ENCODE results near the gene DDX10.
"Not testable (repeated sequence)": the region's sequence is repeated elsewhere in the genome, so short reads cannot be mapped to it uniquely, and the experiment has no call there.

DDX10 gene

DNA sequence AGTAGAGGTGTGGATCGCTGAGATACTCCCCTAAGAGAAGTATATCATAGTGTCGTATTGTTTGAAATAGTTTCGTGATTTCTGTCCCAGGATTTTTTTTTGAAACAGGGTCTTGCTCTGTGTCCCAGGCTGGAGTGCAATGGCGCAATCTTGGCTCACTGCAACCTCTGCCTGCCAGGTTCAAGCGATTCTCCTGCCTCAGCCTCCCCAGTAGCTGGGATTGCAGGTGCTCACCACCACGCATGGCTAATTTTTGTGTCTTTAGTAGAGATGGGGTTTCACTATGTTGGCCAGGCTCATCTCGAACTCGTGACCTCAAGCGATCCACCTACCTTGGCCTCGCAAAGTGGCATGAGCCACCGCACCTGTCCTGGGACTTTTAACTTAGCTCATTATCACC lies 159.1 kb downstream of the DDX10 start:
- DNase-seq (ENCODE audit: low spot score), result not testable (repeated sequence)

- DNase-seq (ENCODE audit: low spot score), result no peak
Observed at GRCh38 chr11:108824545-108824944, 159.7 kb downstream of the DDX10 start.

- no peak for DNase-seq (ENCODE audit: low spot score)
Observed at GRCh38 chr11:108825381-108825780, 160.5 kb downstream of the DDX10 start.

GRCh38 chr11:108826136-108826535 lies 161.3 kb downstream of the DDX10 start:
- DNase-seq (ENCODE audit: low spot score), result no peak

DNA sequence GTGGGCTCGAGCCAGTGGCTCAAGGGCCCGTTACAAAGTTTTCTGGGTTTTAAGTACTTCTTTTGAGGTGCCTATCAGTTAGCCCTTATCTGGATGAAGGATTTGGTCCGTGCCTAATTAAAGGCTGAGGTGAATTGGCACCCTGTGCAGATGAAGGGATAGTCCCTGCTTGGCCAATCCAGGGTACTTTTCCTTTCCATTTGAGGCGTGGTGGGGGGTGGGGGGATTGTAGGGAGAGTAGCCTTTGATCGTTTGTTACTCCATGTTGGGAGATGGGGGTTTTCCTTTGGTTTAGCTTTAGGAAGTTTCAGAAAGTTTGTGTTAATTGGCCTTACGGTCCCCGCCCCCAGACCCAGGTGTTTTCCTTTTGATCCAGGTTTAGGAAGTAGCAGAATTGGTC lies 170.8 kb downstream of the DDX10 start:
- no peak for DNase-seq (ENCODE audit: low spot score)

DNA sequence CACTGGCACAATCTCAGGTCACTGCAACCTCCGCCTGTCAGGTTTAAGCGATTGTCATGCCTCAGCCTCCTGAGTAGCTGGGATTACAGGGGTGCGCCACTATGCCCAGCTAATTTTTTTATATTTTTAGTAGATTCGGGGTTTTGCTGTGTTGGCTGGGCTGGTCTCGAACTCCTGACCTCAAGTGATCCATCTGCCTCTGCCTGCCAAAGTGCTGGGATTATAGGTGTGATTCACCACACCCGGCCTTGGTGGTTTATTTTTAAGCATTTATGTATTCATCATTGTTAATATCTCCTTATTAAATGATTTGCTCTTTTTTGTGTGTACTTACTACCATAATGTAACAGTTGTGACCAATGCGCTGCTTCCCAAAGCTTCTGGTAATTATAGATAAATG lies 171.7 kb downstream of the DDX10 start:
- DNase-seq (ENCODE audit: low spot score), result no peak

DNA sequence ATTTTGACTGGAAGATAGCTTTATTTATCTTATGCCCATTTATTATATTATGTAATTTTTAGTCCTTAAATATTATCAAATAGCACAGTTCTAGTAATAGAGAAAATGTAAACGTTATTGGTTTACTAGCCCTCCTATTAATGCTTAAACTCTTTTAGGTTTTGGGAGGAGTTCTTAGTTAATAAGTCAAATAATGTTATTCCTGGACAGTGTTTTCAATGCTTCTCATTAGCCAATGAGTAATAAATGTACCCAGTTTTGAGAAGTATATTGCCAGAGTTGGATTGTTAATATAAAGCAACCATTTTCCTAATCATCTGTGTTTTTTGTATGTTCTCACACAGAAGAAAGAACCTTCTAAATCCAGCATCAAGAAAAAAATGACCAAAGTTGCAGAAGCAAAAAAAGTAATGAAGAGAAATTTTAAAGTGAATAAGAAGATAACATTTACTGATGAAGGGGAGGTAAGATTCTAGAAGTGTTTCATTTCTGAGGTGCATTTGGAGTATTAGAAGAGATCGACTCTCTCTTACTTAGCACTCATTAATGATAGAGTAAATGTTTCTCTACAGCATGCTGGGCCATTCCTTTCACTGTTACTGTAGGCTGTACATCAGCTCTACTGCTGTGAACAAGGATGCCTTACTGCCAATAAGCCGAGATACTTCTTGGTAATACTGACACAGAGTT lies 173.4 kb downstream of the DDX10 start:
- DNase-seq (ENCODE audit: low spot score), result no peak

GRCh38 chr11:108838792-108839105 lies 173.9 kb downstream of the DDX10 start:
- DNase-seq (ENCODE audit: low spot score), result no peak

- DNase-seq (ENCODE audit: low spot score), result no peak
Observed at GRCh38 chr11:108846009-108846408, 181.1 kb downstream of the DDX10 start.

DNA sequence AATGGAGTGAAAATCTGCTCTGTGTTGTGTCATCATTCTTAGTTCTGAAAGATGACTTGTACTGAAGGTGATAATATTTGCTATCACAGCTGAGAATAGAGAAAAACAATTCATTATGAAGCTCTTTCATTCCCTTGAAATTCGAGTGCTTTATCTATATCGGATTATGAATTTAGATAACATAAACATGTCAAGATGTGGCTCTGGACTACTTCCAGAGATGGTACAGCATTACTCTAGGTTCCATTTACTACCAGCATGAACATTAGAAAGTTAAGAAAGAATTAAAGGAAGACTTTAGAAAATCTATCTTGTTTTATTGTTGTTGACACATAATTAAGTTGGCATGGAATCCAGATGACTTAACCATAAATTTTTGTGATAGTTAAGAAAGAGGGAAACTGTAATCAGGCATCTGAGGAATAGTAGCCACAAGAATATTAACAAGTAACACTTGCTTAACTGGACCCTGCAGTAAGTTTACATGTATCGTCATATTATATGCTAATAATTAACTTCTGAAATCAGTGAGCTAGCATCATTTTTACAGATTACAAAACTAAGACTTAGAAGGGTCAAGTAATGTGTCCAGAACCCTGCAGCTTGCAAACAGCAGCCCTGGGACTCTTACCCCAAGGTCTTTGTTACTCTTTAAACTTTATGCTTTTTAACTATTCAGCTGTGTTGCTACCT lies 182.6 kb downstream of the DDX10 start:
- DNase-seq (ENCODE audit: low spot score), result no peak

DNA sequence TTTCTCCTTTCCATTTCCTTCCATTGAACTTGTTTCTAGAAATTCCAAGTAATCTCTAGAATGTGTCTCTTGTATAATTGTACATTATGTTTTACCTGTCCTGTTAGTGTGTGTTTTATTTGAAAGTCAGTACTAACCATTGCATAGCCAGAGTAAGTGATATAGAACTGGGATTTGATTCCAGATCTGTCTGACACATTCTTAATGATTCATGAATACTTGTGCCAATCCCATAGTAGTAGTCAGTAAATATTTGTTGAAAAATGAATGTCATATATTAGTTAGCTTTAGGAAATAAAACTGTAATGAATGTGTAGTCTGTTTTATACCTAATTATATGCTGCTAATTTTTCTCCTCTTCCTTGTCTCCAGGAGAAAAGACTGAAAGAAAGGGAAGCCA lies 186.9 kb downstream of the DDX10 start:
- DNase-seq (ENCODE audit: low spot score), result no peak

GRCh38 chr11:108852701-108853100 lies 187.8 kb downstream of the DDX10 start:
- DNase-seq (ENCODE audit: low spot score), result no peak

GRCh38 chr11:108853151-108853550 lies 188.3 kb downstream of the DDX10 start:
- no peak for DNase-seq (ENCODE audit: low spot score)

GRCh38 chr11:108853864-108854263 lies 189.0 kb downstream of the DDX10 start:
- no peak for DNase-seq (ENCODE audit: low spot score)

GRCh38 chr11:108854346-108854745 lies 189.5 kb downstream of the DDX10 start:
- no peak for DNase-seq (ENCODE audit: low spot score)

DNA sequence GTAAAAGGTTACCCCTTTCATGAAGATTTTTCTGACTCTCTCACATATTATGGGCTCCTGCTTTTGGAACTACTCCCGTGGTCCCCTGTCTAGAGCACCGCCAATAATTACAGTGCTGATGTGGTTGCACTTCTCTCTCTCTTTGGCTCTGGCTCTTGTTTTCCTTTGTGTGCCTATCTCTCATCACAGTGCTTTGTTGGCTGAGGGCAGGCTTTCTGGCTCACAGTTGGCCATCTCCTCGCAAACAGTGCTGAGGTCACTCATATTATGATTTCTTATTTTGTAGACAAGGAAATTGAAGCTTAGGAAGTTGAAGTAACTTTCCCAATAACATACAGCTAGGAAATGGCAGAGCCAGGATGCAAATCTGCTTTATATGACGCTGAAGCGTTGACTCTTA lies 192.5 kb downstream of the DDX10 start:
- DNase-seq (ENCODE audit: low spot score), result no peak

DNA sequence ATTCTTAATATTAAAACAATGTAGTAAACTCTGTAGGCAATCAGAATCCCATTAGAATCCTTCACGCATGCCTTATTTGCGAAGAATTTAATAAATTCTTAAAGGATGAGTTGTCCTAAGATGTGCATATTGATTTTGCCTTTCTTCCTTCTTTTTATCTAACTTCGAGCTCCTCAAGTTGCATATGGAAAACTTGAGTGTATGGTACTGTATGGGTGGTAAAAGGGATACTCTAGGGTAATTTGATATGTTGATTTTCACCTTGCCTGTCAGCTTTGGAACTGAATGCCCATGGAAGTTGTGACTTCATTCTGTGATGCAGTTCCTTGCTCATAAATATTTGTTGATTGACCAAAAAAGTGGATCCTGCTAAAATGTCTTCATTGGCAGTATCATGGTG lies 193.8 kb downstream of the DDX10 start:
- DNase-seq (ENCODE audit: low spot score), result no peak

DNA sequence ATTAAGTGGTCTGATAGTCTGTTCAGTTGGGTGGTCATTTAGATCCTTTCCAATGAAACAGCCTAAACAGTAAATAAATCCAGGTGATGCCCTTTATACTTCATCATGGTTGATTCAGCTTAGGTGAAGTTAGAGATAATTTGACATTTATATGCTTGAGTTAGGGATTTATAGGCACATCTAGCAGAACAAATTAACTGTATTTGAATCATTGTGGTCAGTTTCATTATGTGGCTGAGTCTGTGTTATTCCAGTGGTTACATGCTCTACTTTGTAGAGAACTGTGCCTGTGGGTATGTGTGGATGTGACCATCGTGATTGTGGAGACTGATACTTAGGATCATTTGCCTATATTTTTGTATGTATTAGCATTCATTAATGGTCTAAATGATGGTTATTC lies 194.6 kb downstream of the DDX10 start:
- DNase-seq (ENCODE audit: low spot score), result no peak

- no peak for DNase-seq (ENCODE audit: low spot score)
Observed at GRCh38 chr11:108863528-108863927, 198.7 kb downstream of the DDX10 start.

GRCh38 chr11:108865406-108865805 lies 200.5 kb downstream of the DDX10 start:
- DNase-seq (ENCODE audit: low spot score), result no peak

GRCh38 chr11:108866781-108867180 lies 201.9 kb downstream of the DDX10 start:
- no peak for DNase-seq (ENCODE audit: low spot score)

GRCh38 chr11:108870373-108871020 lies 205.6 kb downstream of the DDX10 start:
- DNase-seq (ENCODE audit: low spot score), result no peak

- DNase-seq (ENCODE audit: low spot score), result peak; percentile 1
Observed at GRCh38 chr11:108871152-108871551, 206.3 kb downstream of the DDX10 start.

GRCh38 chr11:108871867-108872266 lies 207.0 kb downstream of the DDX10 start:
- DNase-seq (ENCODE audit: low spot score), result no peak

Data from HuH-7 (cell line).